GM12801 (cell line): ENCODE results near the gene C19orf85.

Experiments
- CTCF ChIP-seq: IDR thresholded peaks from one replicate; pipeline ENCODE4 v1.5.1; 2011; ENCODE audit warnings: control low read depth; ENCODE audit not compliant: insufficient read length; ENCODE audit errors: extremely low read depth

Gene C19orf85

GRCh38 chr19:55464662-55465054, at the start of gene C19orf85:
Gene C19orf85, minus strand, starts transcription at chr19:55464751. Its CDS starts 197 bp downstream, at chr19:55464554.
- TF ChIP-seq CTCF: no peak

- no peak for TF ChIP-seq CTCF
These were observed 43.6 kb upstream of the C19orf85 start for GRCh38 chr19:55508120-55508519.

DNA sequence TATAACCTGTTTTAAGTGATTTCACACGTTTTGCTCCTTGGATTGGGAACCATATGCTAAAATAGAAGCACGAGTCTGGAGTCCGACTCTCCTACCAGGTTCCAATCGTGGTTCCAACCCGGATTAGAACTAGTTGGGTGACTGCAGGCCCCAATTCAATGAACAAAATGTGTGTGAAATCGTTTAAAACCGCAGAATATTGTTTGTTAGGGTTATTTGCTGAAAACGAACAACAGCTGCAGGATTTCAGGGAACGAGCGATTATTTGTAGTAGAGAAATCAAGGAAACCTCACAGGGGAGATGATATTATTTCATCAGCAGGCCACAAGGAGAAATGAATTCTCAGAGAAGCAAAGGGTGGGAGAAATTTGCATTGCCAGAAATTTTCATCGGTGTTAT, 40.4 kb upstream of the C19orf85 start:
- TF ChIP-seq CTCF: no peak

- no peak for TF ChIP-seq CTCF
These were observed 39.7 kb upstream of the C19orf85 start for GRCh38 chr19:55504252-55504603.

GRCh38 chr19:55503502-55504251, 39.1 kb upstream of the C19orf85 start:
- TF ChIP-seq CTCF: peak; percentile 4

DNA sequence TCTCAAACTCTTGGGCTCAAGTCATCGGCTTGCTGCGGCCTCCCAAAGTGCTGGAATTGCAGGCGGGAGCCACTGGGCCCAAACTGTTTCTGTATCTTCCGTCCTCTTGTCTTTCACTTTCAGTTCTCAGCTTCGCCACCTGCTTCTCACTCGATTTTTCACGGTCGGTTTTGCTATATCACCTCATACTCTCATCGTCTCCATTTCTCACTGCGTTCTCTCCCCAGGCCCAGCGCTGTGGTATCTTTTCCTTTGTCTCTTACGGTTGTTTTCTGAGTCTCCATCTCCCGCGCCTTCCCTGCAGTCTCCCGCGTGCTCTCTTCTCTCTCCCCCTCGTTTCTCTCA, 38.6 kb upstream of the C19orf85 start:
- no peak for TF ChIP-seq CTCF

DNA sequence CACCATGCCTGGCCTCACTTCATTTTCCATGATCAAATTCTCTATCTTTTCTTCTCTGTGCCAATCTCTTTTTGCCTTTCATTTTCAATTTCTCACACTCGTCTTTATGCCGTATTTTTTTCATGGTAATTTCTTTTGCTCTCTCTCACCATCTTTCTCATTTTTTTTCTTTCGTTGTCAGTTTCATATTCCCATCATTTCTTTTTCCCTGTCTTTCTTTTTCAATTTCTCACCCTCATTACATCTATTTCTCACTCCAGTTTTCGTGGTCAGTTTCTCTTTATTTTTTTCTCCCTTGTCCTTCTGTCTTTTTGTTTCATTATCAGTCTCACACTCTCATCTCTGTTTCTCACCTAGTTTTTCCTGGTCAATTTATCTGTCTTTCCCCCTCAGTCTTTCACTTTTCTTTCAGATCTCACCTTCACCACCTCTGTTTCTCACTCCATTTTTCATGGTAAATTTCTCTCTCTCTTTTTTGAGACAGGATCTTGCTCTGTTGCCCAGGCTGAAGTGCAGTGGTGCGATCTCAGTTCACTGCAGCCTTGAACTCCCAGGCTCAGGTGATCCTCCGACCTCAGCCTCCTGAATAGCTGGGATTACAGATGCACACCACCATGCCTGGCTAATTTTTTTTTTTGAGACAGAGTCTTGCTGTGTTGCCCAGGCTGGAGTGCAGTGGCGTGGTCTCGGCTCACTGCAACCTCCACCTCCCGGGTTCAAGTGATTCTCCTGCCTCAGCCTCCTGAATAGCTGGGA, 37.8 kb upstream of the C19orf85 start:
- no peak for TF ChIP-seq CTCF
